ENCODE measurements around the gene SLC7A10.

The SLC7A10 gene

DNA sequence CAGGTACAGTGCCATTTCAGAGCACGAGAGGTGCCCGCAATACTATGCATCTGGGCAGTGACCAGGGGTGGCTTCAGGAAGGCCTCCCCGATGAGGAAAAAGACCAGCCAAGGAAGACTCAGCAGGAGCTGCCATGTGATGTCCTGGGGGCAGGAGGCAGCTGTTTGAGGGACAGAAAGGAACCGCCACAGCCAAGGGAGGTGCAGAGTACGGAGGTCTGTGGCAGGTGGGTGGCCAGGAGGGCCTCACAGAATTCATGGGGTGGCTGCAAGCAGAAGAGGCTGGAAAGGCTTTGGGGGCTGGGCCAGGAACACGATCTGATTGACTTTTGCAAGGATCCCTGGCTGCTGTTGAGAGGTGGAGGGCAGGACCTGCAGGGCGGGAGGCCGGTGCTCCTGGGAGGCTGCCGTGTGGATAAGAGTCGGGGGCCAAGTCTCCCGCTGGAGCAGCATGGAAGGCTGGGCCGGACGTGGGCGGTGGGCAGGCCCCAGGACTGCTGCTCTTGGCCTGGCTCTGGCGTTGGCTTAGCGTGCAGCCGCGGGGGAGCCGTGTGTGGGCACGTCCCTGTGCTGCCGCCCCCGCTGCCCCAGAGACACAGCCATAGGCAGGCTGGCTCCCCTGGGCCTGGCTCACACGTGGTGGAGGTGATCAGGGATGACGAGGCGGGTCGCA is 47.6 kb upstream of the SLC7A10 start:
- TF ChIP-seq EZH2phosphoT487 (IDR thresholded peaks at IDR 0.05; ENCODE audit: borderline replicate concordance, low read length) = no peak
- TF ChIP-seq, protein P1, sequence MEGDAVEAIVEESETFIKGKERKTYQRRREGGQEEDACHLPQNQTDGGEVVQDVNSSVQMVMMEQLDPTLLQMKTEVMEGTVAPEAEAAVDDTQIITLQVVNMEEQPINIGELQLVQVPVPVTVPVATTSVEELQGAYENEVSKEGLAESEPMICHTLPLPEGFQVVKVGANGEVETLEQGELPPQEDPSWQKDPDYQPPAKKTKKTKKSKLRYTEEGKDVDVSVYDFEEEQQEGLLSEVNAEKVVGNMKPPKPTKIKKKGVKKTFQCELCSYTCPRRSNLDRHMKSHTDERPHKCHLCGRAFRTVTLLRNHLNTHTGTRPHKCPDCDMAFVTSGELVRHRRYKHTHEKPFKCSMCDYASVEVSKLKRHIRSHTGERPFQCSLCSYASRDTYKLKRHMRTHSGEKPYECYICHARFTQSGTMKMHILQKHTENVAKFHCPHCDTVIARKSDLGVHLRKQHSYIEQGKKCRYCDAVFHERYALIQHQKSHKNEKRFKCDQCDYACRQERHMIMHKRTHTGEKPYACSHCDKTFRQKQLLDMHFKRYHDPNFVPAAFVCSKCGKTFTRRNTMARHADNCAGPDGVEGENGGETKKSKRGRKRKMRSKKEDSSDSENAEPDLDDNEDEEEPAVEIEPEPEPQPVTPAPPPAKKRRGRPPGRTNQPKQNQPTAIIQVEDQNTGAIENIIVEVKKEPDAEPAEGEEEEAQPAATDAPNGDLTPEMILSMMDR (IDR thresholded peaks at IDR 0.05; ENCODE audit: low read depth, low read length, poor library complexity, severe bottlenecking) = no peak
- Histone ChIP-seq H3K27me3 (ENCODE audit: control insufficient read depth, low read length) (no peaks in the 10 kb centered on the region), H3K9me2 (replicated peaks; ENCODE audit: control insufficient read depth, low read length) (no peaks in the 10 kb centered on the region), H3K79me2 (ENCODE audit: control insufficient read depth, low read length) (no peaks in the 10 kb centered on the region), H3K4me1 (ENCODE audit: control insufficient read depth, low read length) (peaks cover 5% of the 10 kb centered on the region; the same call in 1 of the 2 replicates), H3K9me3 (ENCODE audit: control insufficient read depth, insufficient read depth, low read length) (no peaks in the 10 kb centered on the region), H3K4me2 (ENCODE audit: low read length) (no peak overlapping the region), H3F3A (ENCODE audit: control insufficient read depth, insufficient read depth) (no peaks in the 10 kb centered on the region), H3K36me3 (ENCODE audit: control insufficient read depth, low read length) (no peaks in the 10 kb centered on the region), H4K20me1 (ENCODE audit: control insufficient read depth, insufficient read depth, low read depth, low read length) (no peaks in the 10 kb centered on the region), H3K27ac (ENCODE audit: low read depth, low read length) (no peak overlapping the region), H3K4me3 (ENCODE audit: low read length) (no peak overlapping the region)

DNA sequence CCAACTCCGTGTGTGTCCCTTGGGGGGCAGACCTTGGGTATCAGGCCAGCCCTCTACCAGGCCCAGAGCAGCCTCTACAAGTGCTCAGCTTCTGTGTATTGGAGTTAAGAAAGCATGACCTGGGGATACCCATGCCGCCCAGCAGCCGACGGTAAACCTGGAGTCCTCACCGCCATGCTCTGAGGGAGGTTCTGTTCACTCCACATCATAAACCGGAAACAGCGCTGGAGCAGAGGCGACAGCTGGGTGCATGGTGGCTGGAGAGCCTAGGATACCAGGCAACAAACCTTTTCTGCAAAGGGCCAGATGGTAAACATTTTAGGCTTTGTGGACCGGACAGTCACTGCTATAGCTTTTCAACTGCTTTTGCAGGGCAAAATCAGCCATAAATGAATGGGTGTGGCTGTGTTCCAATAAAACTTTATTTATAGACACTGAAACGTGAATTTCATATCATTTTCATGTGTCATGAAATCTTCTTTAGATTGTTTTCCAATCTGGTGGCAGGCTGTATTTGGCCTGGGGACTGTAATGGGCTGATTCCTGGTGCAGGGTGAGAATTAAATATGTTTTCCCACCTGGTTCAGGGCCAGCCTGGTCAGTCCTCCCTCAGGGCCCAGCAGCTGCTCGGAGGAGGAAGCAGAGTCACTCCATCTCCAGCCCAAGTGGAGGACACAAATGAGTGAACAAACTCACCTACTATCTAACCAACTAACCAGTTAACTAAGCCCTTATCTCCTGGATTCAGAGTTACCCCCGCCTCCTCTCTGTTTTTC is 45.8 kb upstream of the SLC7A10 start:
- no peak overlapping the region for H3K4me2 ChIP-seq (ENCODE audit: low read length)
- no peak for TF ChIP-seq EZH2phosphoT487 (IDR thresholded peaks at IDR 0.05; ENCODE audit: borderline replicate concordance, low read length)
- TF ChIP-seq, protein P1 (IDR thresholded peaks at IDR 0.05; ENCODE audit: low read depth, low read length, poor library complexity, severe bottlenecking) = no peak
- peaks cover 5% of the 10 kb centered on the region; the same call in 1 of the 2 replicates for H3K4me1 ChIP-seq (ENCODE audit: control insufficient read depth, low read length)
- no peaks in the 10 kb centered on the region for H4K20me1 ChIP-seq (ENCODE audit: control insufficient read depth, insufficient read depth, low read depth, low read length)
- H3K4me3 ChIP-seq (ENCODE audit: low read length) = no peak overlapping the region
- H3F3A ChIP-seq (ENCODE audit: control insufficient read depth, insufficient read depth) = no peaks in the 10 kb centered on the region
- H3K9me3 ChIP-seq (ENCODE audit: control insufficient read depth, insufficient read depth, low read length) = no peaks in the 10 kb centered on the region
- H3K27ac ChIP-seq (ENCODE audit: low read depth, low read length) = no peak overlapping the region
- no peaks in the 10 kb centered on the region for H3K9me2 ChIP-seq (replicated peaks; ENCODE audit: control insufficient read depth, low read length)
- H3K79me2 ChIP-seq (ENCODE audit: control insufficient read depth, low read length) = no peaks in the 10 kb centered on the region
- no peaks in the 10 kb centered on the region for H3K27me3 ChIP-seq (ENCODE audit: control insufficient read depth, low read length)
- H3K36me3 ChIP-seq (ENCODE audit: control insufficient read depth, low read length) = no peaks in the 10 kb centered on the region

DNA sequence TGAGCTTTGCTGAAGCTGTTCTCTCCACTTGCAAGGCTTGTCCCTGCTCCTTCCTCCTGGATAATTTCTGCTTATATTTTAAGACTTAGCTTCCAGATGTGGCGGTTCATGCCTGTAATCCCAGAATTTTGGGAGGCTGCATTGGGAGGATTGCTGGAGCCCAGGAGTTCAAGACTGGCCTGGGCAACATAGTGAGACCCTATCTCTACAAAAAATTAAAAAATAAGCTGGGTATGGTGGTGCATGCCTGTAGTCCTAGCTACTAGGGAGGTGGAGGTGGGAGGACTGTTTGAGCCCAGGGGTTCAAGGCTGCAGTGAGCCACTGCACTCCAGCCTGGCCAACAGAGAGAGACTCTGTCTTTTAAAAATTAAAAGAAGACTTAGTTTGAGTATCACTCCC is 45.1 kb upstream of the SLC7A10 start:
- Histone ChIP-seq H3F3A (ENCODE audit: control insufficient read depth, insufficient read depth) (no peaks in the 10 kb centered on the region), H3K9me3 (ENCODE audit: control insufficient read depth, insufficient read depth, low read length) (no peaks in the 10 kb centered on the region), H3K36me3 (ENCODE audit: control insufficient read depth, low read length) (no peaks in the 10 kb centered on the region), H4K20me1 (ENCODE audit: control insufficient read depth, insufficient read depth, low read depth, low read length) (no peaks in the 10 kb centered on the region), H3K4me3 (ENCODE audit: low read length) (no peak overlapping the region), H3K4me1 (ENCODE audit: control insufficient read depth, low read length) (peaks cover 5% of the 10 kb centered on the region; the same call in 1 of the 2 replicates), H3K27me3 (ENCODE audit: control insufficient read depth, low read length) (no peaks in the 10 kb centered on the region), H3K79me2 (ENCODE audit: control insufficient read depth, low read length) (no peaks in the 10 kb centered on the region), H3K27ac (ENCODE audit: low read depth, low read length) (no peak overlapping the region), H3K9me2 (replicated peaks; ENCODE audit: control insufficient read depth, low read length) (no peaks in the 10 kb centered on the region), H3K4me2 (ENCODE audit: low read length) (no peak overlapping the region)
- TF ChIP-seq, protein P1 (IDR thresholded peaks at IDR 0.05; ENCODE audit: low read depth, low read length, poor library complexity, severe bottlenecking) = no peak
- no peak for TF ChIP-seq EZH2phosphoT487 (IDR thresholded peaks at IDR 0.05; ENCODE audit: borderline replicate concordance, low read length)
